Endothelial cell (in vitro differentiated cells): ENCODE results near the gene NHLRC2. TPM values are rescaled to one million over a fixed set of nuclear protein-coding genes. Genes with fewer than 3 reads are reported as not detected.

Experiments
- DNase-seq: peaks from one replicate; pipeline ENCODE4 v3.0.0; 2021; ENCODE audit warnings: low spot score
- H3K27ac Mint-ChIP-seq: one replicate; pipeline ENCODE4 v1.8.0; 2021; ENCODE audit warnings: mixed read lengths, inconsistent platforms; ENCODE audit not compliant: unreplicated experiment
- H3K27me3 Mint-ChIP-seq: one replicate; pipeline ENCODE4 v1.8.0; 2021; ENCODE audit warnings: mild to moderate bottlenecking, moderate library complexity, mixed read lengths, inconsistent platforms; ENCODE audit not compliant: unreplicated experiment
- H3K36me3 Mint-ChIP-seq: one replicate; pipeline ENCODE4 v1.8.0; 2021; ENCODE audit warnings: mild to moderate bottlenecking, low read depth, mixed read lengths, inconsistent platforms; ENCODE audit not compliant: unreplicated experiment
- H3K4me1 Mint-ChIP-seq: one replicate; pipeline ENCODE4 v1.8.0; 2021; ENCODE audit warnings: mild to moderate bottlenecking, mixed read lengths, inconsistent platforms; ENCODE audit not compliant: unreplicated experiment
- H3K4me3 Mint-ChIP-seq: one replicate; pipeline ENCODE4 v1.8.0; 2021; ENCODE audit warnings: mild to moderate bottlenecking, mixed read lengths, inconsistent platforms; ENCODE audit not compliant: unreplicated experiment
- H3K9me3 Mint-ChIP-seq: one replicate; pipeline ENCODE4 v1.8.0; 2021; ENCODE audit warnings: mixed read lengths, inconsistent platforms; ENCODE audit not compliant: unreplicated experiment
- CTCF ChIP-seq: fragments of 200-600 bp; sonication (generic); IDR thresholded peaks from one replicate; pipeline ENCODE4 v1.5.0; 2021; ENCODE audit warnings: antibody characterized with exemption; ENCODE audit not compliant: unreplicated experiment
- total RNA-seq: library from RNA; stranded (reverse); fragmentation: NEBNext Ultra II Directional; extraction: Animal tissue kit (Norgen Biotek cat#: 25700); gene quantifications from one replicate; pipeline ENCODE4 v1.2.1, GENCODE V29; 2021; ENCODE audit not compliant: unreplicated experiment

NHLRC2 gene
- total RNA-seq, 1 donor from 2014 or later = 22.5 TPM

GRCh38 chr10:113965077-113965476, 110.6 kb downstream of the NHLRC2 start:
- Mint-ChIP-seq H3K4me3 (no peak overlapping the region), H3K4me1 (no peaks in the 10 kb centered on the region), H3K27ac (no peak overlapping the region), H3K9me3 (no peaks in the 10 kb centered on the region), H3K36me3 (no peaks in the 10 kb centered on the region), H3K27me3 (peaks cover 2% of the 10 kb centered on the region)
- no peak for TF ChIP-seq CTCF
- no peak for DNase-seq

- Mint-ChIP-seq H3K27ac (no peak overlapping the region), H3K27me3 (peaks cover 2% of the 10 kb centered on the region), H3K9me3 (no peaks in the 10 kb centered on the region), H3K4me1 (no peaks in the 10 kb centered on the region), H3K36me3 (no peaks in the 10 kb centered on the region), H3K4me3 (no peak overlapping the region)
- DNase-seq = no peak
- no peak for TF ChIP-seq CTCF
Observed at GRCh38 chr10:113965683-113966082, 111.2 kb downstream of the NHLRC2 start.

Other genes with a start within 250 kb of the NHLRC2 start
- gene NRAP, start 190.6 kb upstream of the NHLRC2 start, total RNA-seq = not detected
- gene CASP7, start 174.7 kb upstream of the NHLRC2 start, total RNA-seq = 11.9 TPM
- not detected for gene PLEKHS1, start 103.0 kb upstream of the NHLRC2 start, total RNA-seq
- 7.5 TPM for gene DCLRE1A, start 579 bp upstream of the NHLRC2 start, total RNA-seq
- gene ADRB1, start 189.2 kb downstream of the NHLRC2 start, total RNA-seq = not detected